Fibroblast of lung (primary cell): ENCODE data around the gene IGF2BP2. TPM values are rescaled to one million over a fixed set of nuclear protein-coding genes. Genes with fewer than 3 reads are reported as not detected.
A peak's percentile ranks its signal among the peaks of the same experiment; 100 is the strongest.

Source experiments
- DNase-seq, 2 donors: peaks; one replicate each; pipeline versions ENCODE4 v3.0.0 to v3.0.0-alpha.2; 2010; ENCODE audit warnings: low read depth in 2 of 2
- H2AFZ ChIP-seq: 2 replicates; pipeline ENCODE4 v1.5.1; 2012; ENCODE audit warnings: low read length, control low read depth, inconsistent platforms
- H3K27ac ChIP-seq: 2 replicates; pipeline ENCODE4 v1.5.1; 2011; ENCODE audit warnings: low read length, control low read depth; ENCODE audit not compliant: insufficient read depth
- H3K27me3 ChIP-seq: 2 replicates; pipeline ENCODE4 v1.5.1; 2011; ENCODE audit warnings: mild to moderate bottlenecking, low read length; ENCODE audit not compliant: control insufficient read depth, insufficient read depth
- H3K36me3 ChIP-seq: 2 replicates; pipeline ENCODE4 v1.5.1; 2011; ENCODE audit warnings: low read length; ENCODE audit not compliant: control insufficient read depth, insufficient read depth
- H3K4me1 ChIP-seq: 2 replicates; pipeline ENCODE4 v1.5.1; 2011; ENCODE audit warnings: low read length; ENCODE audit not compliant: control insufficient read depth, insufficient read depth; ENCODE audit errors: extremely low read depth
- H3K4me2 ChIP-seq: 2 replicates; pipeline ENCODE4 v1.5.1; 2011; ENCODE audit warnings: low read length, control low read depth; ENCODE audit not compliant: insufficient read depth; ENCODE audit errors: extremely low read depth
- H3K4me3 ChIP-seq, 4 experiments: fragments of 200-600 bp in 1 of 4; sonication (generic) in 1 of 4; replicated peaks in 1 of 4; 2 replicates each; pipeline ENCODE4 v1.5.1; 2011 to 2016; ENCODE audit warnings: low read length in 4 of 4, low read depth in 3 of 4, mild to moderate bottlenecking in 3 of 4, control low read depth in 2 of 4, inconsistent platforms in 1 of 4, mixed read lengths in 1 of 4; ENCODE audit not compliant: insufficient read depth in 1 of 4; ENCODE audit errors: control extremely low read depth in 1 of 4
- H3K79me2 ChIP-seq: 2 replicates; pipeline ENCODE4 v1.5.1; 2012; ENCODE audit warnings: mild to moderate bottlenecking, low read length, inconsistent platforms; ENCODE audit not compliant: control insufficient read depth, insufficient read depth
- H3K9ac ChIP-seq: 2 replicates; pipeline ENCODE4 v1.5.1; 2011; ENCODE audit warnings: mild to moderate bottlenecking, low read length, control low read depth; ENCODE audit not compliant: insufficient read depth
- H3K9me3 ChIP-seq: 2 replicates; pipeline ENCODE4 v1.5.1; 2012; ENCODE audit warnings: low read depth, low read length; ENCODE audit not compliant: control insufficient read depth, insufficient read depth
- H4K20me1 ChIP-seq: 2 replicates; pipeline ENCODE4 v1.5.1; 2011; ENCODE audit warnings: low read length; ENCODE audit not compliant: control insufficient read depth, insufficient read depth; ENCODE audit errors: extremely low read depth
- CTCF ChIP-seq, 2 donors: IDR thresholded peaks in 1 of 2; conservative IDR thresholded peaks in 1 of 2; 1 replicate in 1 of 2; 2 replicates in 1 of 2; pipeline ENCODE4 v1.5.1; 2011 to 2012; ENCODE audit warnings: low read length in 2 of 2, control low read depth in 1 of 2, inconsistent platforms in 1 of 2, low read depth in 1 of 2, mild to moderate bottlenecking in 1 of 2
- EZH2 ChIP-seq: IDR thresholded peaks from 2 replicates; pipeline ENCODE4 v1.5.1; 2012; ENCODE audit warnings: low read length, control low read depth, mild to moderate bottlenecking; ENCODE audit errors: missing control alignments
- polyA plus RNA-seq, 2 donors: library from polyadenylated mRNA; depleted of rRNA in 1 of 2; stranded (reverse) in 1 of 2; unstranded in 1 of 2; fragments of >200 nt; gene quantifications; 2 replicates each; pipeline ENCODE4 v1.2.1, GENCODE V29; 2011 to 2012; ENCODE audit warnings: missing spikeins in 1 of 2
- total RNA-seq: library from RNA; depleted of rRNA; stranded (reverse); fragments of >200 nt; gene quantifications from 2 replicates; pipeline ENCODE4 v1.2.1, GENCODE V29; 2014

IGF2BP2 gene
- total and polyA plus RNA-seq, 2 donors (not counting 1 experiment from before 2014, with no cell fraction given) = 5.5 to 46.1 TPM

DNA sequence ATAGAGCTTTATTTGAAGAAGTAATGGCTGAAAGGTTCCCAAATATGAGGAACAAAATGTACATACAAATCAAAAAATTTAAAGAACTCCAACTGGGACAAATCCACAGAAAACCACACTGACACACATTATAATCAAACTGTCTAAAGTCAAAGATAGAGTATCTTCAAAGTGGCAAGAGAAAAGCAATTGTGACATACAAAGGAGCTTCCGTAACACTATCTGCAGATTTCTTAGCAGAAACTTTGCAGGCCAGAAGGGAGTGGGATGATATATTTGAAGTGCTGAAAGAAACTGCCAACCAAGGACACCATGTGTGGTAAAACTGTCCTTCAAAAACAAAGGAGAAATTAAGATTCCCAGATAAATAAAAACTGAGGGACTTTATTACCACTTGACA lies 146.8 kb downstream of the IGF2BP2 start:
- Histone ChIP-seq H3K27me3 (no peaks in the 10 kb centered on the region), H3K9me3 (no peaks in the 10 kb centered on the region), H3K9ac (no peak overlapping the region), H2AFZ (no peak overlapping the region), H3K36me3 (peaks cover 3% of the 10 kb centered on the region), H3K27ac (no peak overlapping the region), H4K20me1 (no peaks in the 10 kb centered on the region), H3K79me2 (no peaks in the 10 kb centered on the region), H3K4me2 (no peak overlapping the region), H3K4me3 (no peak overlapping the region), H3K4me1 (no peaks in the 10 kb centered on the region)
- DNase-seq = no peak
- no peak for TF ChIP-seq CTCF (conservative IDR thresholded peaks at IDR 0.05 in 1 of 2, IDR thresholded peaks at IDR 0.05 in 1 of 2; ENCODE audit: low read depth in 1 of 2, low read length in 2 of 2)
- no peak for TF ChIP-seq EZH2

- DNase-seq = peak; percentile 59 to 85
- no peaks in the 10 kb centered on the region for H3K27me3 ChIP-seq
- H3K36me3 ChIP-seq = peaks cover 7% of the 10 kb centered on the region
- H2AFZ ChIP-seq = no peak overlapping the region
- no peaks in the 10 kb centered on the region for H3K79me2 ChIP-seq
- H3K4me2 ChIP-seq = no peak overlapping the region
- no peaks in the 10 kb centered on the region for H3K4me1 ChIP-seq
- no peaks in the 10 kb centered on the region for H4K20me1 ChIP-seq
- H3K9me3 ChIP-seq = no peaks in the 10 kb centered on the region
- H3K27ac ChIP-seq = no peak overlapping the region
- H3K9ac ChIP-seq = no peak overlapping the region
- no peak overlapping the region for H3K4me3 ChIP-seq
- TF ChIP-seq CTCF (conservative IDR thresholded peaks at IDR 0.05 in 1 of 2, IDR thresholded peaks at IDR 0.05 in 1 of 2; ENCODE audit: low read depth in 1 of 2, low read length in 2 of 2) (peak; percentile 81 to 87), EZH2 (no peak)
These were observed 147.6 kb downstream of the IGF2BP2 start for GRCh38 chr3:185677146-185677829.

DNA sequence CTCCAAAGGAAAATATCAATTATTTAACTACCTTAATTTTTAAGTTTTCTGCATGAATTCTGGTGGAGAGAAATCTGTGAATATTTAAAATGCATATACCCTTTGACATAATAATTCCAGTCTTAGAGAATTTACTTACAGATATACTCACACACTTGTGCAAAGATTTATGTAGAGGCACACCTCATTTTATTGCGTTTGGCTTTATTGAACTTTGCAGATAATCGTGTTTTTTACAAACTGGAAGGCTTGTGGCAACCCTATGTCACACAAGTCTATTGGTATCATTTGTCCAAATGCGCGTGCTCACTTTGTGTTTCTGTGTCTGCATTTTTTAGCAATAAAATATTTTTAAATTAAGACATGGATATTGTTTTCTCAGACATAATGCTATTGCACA lies 157.3 kb downstream of the IGF2BP2 start:
- H3K79me2 ChIP-seq = no peaks in the 10 kb centered on the region
- no peak for TF ChIP-seq CTCF (conservative IDR thresholded peaks at IDR 0.05 in 1 of 2, IDR thresholded peaks at IDR 0.05 in 1 of 2; ENCODE audit: low read depth in 1 of 2, low read length in 2 of 2)
- TF ChIP-seq EZH2 = no peak
- no peak overlapping the region for H3K4me3 ChIP-seq
- H2AFZ ChIP-seq = no peak overlapping the region
- H3K9ac ChIP-seq = no peak overlapping the region
- H3K36me3 ChIP-seq = peaks cover 7% of the 10 kb centered on the region
- no peaks in the 10 kb centered on the region for H3K4me1 ChIP-seq
- no peaks in the 10 kb centered on the region for H4K20me1 ChIP-seq
- H3K27ac ChIP-seq = no peak overlapping the region
- DNase-seq = no peak
- H3K27me3 ChIP-seq = no peaks in the 10 kb centered on the region
- H3K4me2 ChIP-seq = no peak overlapping the region
- H3K9me3 ChIP-seq = no peaks in the 10 kb centered on the region
